HG02642 (cell line): ENCODE measurements around the gene TNFRSF1B.

Experiments used
- ATAC-seq: cut with Tn5 transposase; IDR thresholded peaks from one replicate; pipeline ENCODE4 v1.9.1; 2021; ENCODE audit warnings: mild to moderate bottlenecking; ENCODE audit not compliant: unreplicated experiment, poor library complexity

Gene TNFRSF1B

DNA sequence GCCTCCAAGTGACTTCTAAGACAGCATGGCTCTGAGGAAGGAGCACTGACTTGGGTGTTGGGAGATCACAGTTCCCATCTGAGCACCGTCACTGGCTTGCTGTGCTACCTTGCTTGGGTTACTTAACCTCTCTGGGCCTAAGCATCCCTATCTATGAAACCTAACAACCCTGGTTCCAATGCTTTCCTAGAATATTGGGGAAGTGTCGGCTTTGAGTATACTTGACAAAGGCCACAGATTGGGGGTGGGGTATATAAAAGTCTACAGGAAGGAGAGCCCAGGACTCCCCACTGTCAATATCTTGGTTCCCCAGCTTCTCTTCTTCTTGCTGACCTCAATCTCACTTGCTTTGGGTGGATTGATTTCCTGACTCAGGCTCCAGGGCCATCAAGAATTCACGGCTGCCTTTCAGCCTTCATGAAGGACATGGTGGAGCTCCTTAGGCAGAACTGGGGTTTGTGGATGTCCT lies 6.3 kb downstream of the TNFRSF1B start:
- no peak for ATAC-seq

DNA sequence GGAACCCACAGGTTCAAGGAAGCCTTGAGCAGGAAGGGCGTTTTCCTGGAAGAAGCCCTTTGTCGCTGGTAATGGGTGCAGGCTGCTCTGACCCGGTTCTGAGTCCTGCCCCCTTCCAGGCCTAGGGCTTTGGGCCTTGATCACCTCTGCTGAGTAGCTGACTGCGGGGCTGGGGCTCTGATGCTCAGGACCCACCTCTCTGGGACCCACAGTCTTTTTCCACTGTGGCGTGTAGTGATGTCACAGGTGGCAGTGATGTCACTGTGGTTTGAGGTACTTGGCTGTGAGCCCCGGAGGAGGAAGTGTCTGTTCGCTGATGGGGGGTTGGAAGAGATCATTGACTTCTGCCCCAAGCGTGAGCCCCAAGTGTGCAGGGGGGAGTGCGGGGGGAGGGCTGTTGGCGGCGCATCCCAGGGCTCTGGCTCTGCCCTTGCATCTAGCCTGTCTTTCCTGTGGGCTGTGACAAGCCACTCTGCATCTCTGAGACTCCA lies 6.9 kb downstream of the TNFRSF1B start:
- ATAC-seq, result no peak

DNA sequence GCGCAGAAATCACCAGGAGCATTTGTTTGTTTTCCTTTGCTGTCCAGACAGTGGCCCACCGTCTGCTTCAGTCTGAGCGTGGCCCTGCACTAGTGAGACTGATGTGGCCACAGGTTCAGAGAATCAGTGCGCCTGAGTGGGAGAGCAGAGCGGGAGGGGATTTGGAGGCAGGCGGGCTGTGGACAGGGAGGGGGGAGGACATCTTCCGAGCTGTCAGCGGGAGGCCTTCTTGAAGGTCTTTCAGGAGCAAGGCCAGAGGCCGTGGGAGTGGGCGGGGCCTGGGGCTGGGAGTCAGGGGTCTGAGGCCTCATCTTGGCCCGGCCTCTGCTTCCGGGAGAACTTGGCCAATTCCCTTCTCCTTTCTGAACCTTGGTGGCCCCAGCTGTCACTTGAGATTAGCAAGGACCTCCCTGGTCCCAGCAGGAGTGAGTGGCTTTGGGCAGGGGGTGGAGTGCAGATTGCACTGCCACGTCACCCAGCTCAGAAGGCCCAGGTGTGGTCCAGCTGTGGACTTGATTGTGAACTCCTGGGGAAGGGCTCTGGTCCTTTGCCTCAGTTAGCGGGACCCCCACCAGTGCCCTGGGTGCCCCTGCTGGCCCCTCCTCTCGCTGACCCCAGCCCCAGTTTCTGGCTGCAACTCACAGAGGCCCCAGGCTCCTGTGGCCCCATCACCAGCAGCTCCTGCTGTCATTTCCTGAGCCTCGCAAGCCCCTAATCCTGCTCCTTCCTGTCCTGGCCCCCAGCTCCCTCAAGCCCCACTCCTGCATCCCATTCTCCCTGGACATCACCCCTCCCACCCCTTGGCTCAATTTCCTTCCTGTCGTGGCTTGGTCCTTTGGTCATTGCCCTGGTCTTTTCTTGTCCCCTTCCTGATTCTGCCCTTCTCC lies 8.4 kb downstream of the TNFRSF1B start:
- ATAC-seq, result no peak

DNA sequence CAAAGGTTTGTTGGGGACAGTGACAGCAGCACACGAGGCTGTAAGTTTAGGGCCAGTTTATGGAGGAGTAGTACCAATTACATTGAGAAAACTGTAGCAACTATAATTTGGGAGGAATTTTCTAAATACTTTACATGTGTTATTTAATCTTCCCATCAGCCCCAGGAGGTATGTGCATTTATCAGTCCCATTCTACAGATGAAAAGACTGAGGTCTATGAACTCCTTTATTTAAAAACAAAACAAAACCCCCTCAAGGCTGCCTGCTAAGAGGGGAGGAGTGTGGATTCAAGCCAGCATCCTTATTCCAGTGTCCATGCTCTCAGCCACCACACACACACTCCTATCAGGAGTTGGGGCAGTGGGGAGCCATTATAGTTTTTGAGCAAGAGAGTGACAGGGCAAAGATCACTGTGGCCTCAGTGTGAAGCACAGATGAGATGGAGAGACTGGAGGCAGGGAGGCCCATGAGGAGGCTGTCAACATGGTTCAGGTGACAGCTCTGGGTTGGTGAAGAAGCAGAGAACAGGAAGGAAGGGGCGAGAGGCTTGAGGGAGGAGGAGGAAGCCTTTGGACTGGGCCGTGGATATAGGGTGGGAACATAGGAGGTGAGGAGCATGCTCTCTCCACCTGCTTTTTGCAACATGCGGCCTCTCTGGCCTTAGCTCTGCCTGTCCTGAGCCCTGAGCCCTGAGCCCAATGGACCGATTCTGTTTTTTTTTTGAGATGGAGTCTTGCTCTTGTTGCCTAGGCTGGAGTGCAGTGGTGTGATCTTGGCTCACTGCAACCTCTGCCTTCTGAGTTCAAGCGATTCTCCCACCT lies 9.7 kb downstream of the TNFRSF1B start:
- no peak for ATAC-seq

DNA sequence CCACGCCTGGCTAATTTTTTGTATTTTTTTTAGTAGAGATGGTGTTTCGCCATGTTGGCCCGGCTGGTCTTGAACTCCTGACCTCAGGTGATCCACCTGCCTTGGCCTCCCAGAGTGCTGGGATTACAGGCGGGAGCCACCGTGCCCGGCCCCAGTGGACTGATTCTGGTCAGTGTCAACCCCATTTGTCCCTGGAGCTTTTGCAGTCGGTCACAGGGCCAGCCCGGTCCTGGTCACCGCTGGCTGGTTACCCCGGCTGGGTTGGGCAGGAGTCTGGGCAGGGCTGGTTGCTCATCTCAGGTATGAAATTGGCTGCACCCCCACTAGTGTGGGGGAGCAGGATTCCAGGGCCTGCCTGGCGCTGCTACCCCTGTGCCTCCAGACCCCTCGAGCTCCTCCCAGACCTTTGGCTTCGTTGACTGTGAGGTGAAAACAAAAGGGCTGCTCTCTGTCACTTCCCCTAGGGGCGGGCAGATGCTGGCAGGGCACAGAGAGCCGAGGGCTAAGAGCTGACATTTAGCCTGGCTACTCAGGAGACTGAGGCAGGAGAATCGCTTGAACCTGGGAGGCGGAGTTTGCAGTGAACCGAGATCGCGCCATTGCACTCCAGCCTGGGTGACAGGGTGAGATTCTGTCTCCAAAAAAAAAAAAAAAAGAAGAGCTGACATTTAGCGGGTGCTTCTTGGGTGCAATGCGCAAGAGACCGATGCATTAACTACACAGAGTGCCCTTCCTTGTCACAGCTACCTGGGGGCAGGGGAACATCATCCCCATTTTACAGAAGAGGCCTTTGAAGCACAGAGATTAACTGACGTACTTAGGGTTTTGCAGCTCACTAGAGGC lies 10.6 kb downstream of the TNFRSF1B start:
- ATAC-seq, result no peak

DNA sequence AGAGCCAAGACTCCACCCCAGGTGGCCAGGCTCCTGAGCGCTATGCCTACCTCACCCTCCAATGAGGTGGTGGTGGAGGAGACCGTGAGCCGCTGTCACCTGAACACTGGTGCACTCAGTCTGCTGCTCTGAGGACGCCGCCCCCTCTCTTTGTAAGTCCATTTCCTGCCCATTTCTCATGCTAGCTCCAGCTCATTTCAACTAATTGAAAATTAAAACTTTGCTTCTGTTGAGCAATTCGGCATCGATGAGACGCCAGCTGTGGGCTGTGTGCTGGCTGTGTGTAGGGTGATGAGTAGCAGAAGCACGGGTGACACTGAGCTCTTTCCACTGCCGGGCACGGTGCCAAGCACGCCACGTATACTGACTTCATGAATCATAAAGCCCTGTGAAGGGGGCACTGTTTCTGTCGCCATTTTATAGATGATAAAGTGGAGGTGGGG lies 11.2 kb downstream of the TNFRSF1B start:
- ATAC-seq, result no peak

DNA sequence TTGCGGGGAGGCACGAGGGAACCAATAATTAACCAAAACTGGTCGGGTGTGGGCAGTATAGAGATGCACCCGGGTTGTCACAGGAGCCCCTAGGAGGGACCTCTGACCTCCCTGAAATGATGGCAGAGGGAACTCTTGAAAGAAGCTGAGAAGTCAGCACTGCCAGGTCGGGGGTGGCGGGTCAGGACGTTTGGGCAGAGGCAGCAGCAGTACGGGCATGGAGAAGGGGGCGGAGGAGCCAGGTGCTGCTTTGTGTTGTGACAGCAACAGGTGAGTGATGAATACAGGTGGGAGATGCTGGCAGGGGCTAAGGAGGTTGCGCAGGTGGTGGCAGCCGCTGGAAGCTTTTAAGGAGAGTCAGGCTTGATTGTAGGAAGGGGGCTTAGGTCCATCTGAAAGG lies 11.7 kb downstream of the TNFRSF1B start:
- ATAC-seq, result no peak

DNA sequence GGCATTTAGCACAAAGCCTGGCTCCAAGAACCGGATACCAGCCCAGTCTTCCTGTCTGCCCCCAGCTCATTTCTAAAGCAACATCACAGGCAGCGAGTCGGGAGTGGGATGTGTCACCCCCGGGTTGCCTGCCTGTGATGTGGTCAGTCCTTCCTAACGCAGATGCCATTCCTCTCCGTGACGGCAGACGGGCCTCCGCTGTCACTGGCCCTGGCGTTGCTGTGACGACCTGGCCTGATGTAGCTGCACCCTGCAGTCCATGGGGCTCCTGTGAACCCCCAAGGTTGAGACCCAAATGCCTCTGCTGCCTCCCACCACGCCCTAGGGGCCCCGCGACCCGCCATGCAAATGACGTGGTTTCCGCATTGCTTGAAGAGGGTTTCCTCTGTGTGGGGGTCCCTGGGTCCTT lies 12.3 kb downstream of the TNFRSF1B start:
- ATAC-seq, result no peak

DNA sequence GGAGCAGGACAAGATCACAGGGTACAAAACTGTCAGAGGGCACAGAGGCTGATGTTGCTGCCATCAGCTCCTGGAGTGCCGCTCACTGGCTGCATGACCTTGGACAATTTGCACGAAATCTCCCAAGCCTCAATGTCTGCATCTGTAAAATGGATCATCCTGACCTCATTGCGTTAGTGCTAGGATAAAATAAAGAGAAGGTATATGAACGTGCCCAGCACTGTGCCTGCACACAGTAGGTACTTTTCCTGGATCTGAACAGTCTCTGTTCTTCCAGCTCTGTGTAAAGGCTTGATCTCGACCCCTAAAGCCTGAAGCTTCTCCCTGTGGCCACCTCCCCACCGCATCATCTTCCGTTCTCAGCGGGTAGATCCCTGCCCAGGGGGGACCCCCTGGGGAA lies 12.9 kb downstream of the TNFRSF1B start:
- ATAC-seq, result no peak

DNA sequence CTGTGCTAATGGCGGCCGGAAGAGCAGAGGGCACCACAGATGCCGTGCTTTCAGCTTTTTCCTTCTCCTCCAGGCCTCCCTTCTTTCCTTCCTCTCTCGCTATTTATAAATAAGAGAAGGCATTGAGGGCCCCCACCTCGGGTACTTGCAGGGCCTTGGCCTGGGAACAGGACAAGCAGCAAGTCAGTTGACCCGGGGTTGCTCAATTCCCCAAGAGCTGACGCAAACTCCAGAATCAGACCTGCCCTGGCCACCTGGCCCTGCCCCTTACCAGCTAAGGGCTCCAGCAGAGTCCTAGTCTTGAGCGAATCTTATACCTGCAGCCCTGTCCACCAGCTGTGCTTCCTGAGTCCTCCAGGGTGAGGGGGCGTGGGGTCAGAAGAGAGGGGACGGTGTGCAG lies 13.5 kb downstream of the TNFRSF1B start:
- ATAC-seq, result no peak

DNA sequence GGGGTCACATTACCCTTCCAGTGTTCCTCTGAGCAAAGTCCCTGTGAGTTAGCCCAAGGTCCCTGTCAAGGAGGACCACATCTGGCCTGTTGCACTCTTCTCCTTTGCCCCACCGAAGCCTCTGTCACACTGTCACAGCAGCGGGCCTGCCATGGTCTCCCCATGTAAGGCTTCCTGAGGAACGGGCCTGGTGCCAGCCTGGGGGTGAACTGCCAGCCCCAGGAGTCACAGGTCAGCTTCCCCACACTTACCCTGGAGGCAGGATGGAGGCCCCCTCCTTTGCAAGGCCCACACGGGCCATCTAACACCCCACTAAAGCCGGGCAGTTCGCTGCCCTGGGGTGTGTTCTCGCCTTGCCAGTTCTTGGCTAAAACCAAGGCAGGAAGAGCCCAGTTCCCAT lies 14.1 kb downstream of the TNFRSF1B start:
- ATAC-seq, result no peak

DNA sequence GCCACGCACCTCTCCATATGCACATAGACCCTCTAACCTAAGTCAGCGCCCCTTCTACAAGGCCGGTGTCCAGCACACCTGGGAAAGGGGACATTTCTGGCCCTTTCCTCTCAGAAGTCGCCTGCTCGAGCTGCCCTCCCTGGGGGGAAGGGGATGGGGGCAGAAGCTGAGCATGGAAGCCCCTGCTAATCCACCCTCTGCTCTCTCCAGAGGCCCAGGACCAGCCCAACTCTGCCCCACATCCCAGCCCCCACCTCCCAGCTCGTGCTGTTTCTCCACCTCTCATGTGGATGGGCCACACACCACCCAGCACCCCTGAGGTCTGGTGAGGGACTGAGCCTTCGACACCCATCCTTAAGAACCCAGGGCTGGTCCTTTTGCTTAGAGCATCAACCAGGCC lies 14.8 kb downstream of the TNFRSF1B start:
- ATAC-seq, result no peak

DNA sequence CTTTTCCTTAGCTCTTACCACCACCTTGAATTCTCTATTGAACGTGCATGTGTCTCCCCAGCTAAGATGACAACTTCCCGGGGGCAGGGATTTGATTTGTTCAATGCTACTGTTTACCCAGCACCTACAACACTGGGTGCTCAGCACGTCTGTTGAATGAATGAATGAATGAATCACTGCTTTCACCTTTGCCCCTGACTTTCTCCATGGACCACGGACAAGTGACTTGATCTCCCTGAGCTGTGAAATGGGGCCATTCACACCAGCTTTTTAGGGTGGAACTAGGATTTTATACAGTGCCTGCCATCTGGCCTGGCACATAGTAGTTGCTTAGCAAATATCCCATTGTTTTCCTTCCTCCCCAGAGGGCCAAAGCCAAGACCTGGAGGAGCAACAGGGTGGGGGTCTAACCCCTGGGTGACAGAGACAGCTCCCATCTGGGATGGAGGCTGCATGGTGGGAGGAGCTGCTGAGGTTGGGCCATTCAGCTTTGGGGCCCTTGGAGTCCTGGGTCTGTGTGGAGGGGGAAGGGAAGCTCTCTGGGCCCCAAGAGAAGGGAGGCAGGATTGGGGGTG lies 15.7 kb downstream of the TNFRSF1B start:
- ATAC-seq, result no peak

DNA sequence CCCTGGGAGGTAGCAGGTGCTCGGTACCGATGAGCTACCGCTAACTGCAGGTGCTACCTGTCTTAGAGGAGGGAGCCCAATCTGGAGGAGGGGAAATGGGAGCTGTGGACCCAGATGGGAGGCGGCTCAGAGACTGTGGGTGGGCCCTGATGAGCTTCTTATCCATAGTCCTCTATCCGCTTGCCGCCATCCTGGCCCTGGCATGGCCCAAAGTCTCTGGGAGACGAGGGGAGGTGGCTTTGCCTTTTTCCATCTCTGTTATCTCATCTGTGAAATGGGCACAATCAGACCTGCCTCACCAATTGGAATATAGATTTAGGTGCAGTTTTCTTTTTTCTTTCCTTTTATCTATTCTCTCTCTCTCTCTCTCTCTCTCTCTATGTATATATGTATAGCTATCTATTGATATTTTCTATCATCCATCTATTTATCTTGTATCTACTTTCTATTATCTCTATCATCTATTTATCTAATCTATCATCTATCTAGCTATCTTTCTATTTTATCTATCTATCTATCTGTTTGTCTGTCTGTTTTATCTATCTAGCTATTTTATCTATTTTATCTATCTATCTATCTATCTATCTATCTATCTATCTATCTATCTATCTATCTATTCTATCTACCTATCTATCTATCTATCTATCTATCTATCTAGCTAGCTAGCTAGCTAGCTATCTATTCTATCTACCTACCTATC lies 16.5 kb downstream of the TNFRSF1B start:
- no peak for ATAC-seq

DNA sequence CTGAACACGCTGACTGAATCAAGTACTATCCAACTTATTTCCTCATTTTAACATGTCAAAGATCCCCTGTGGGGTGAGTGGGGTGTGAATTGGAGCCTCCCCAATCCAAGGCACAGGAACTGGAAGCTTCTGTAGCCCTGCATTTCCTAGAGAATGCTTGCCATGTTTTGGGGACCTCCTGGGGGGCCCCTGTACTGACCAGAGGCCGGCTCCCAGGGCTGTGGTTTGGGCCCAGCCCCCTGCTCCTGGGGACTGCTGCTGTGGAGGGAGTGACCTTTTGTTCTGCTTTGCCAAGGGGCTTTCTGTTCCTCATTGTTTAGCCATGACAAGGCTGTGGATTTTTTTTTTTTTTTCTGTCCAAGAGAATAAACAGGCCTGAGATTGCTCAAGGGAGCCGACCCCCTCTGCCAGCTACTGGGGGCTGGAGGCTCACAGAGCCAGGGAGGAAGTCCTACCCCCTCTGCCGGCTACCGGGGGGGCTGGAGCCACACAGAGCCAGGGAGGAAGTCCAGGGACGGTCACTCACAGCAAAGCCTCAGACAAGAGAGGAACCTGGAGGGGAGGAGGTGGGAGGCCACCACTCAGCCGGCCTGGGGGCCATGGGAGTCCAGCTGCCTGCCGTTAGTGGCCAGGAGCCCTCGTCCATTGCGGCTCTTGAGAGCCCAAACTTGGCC lies 17.4 kb downstream of the TNFRSF1B start:
- no peak for ATAC-seq

DNA sequence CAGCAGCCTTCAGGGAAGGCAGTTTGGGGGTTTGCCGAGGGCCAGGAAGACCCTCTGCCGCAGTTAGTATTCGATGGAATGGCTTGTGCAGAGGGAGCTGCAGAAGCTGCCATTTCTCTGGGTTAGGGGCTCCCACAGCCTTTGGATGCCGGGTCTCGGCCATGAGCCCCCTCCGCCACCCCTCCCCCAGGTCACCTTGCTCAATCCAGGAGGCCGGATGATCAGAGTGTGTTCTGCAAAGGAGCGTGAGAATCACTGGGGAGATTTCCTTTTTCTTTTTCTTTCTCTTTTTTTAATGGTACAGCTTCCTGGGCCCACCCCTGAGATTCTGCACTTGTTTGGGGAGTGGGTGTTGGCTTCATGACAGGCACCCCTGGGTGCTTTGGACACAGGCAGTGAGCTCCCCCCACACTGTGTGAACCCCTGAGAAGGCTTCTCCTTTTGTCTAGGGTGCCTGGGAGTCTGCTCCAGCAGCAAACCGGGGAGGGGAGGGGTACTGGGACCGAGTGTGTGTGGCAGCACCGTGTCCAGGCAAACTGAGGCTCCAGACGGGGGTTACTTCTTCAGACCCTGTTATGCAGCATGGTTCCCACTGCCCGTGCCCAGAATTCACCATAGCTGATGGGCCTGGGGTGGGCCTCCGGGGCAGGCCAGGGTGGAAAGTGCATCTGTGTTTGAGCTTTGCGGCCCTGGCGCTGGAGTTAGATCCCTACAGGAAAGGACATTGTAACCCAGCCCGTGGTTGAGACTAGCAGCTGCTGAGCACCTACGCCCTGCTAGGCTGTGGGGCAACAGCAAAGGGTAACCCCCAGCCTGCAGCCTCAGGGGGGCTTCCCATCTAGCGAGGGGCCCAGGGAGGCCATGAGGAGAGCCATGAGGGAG lies 18.5 kb downstream of the TNFRSF1B start:
- ATAC-seq, result no peak

DNA sequence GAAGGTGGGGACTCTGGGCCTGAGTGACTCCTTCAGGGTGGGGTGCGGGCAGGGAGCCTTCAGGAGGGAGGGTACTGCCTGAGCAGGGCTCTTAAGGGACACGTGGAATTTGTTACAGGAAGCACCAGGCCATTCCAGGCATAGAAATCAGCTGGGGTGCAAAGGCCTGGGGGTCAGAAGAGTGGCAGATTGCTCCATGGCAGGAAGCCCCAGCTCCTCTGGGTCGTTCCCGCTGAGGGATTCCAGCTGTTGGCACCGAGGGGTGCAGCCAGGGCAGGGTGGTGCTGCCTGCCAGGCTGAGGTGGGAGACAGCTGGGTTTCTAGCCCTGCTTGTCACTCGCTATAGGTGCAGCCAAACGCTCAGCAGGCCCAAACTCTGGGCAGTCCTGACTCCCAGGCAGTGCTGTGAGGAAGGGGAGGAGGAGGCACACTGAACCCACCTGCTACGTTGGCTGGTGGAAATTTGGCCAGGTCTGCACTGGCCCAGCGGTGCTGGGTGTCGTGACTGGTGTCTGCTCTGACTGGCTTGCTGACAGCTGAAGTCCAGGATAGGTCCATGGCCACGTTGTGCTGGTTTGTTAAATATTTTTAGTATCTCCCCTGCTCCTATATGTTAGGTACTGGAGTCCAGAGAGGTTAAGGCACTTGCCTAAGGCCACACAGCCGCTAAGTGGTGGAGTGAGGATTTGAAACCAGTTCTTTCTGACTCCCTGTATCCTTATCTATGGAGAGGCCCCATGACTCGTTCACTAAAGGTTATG lies 19.3 kb downstream of the TNFRSF1B start:
- ATAC-seq, result no peak
